Mammary epithelial cell (primary cell): ENCODE data around the gene DENND1A.
"Not testable (repeated sequence)": the region's sequence is repeated elsewhere in the genome, so short reads cannot be mapped to it uniquely, and the experiment has no call there.

Experiments
- EZH2 ChIP-seq: IDR thresholded peaks from 2 replicates; pipeline ENCODE4 v1.6.1; 2012; ENCODE audit warnings: low read length, inconsistent platforms, borderline replicate concordance
- TF ChIP-seq, protein P1 (sequence below), 2 donors: IDR thresholded peaks in 1 of 2; conservative IDR thresholded peaks in 1 of 2; 2 replicates each; pipeline ENCODE4 v1.5.1; 2011 to 2012; ENCODE audit warnings: inconsistent platforms in 2 of 2, low read length in 2 of 2, mild to moderate bottlenecking in 2 of 2, control low read depth in 1 of 2, low read depth in 1 of 2; ENCODE audit not compliant: insufficient read depth in 1 of 2; ENCODE audit errors: extremely low read depth in 1 of 2

DNA sequence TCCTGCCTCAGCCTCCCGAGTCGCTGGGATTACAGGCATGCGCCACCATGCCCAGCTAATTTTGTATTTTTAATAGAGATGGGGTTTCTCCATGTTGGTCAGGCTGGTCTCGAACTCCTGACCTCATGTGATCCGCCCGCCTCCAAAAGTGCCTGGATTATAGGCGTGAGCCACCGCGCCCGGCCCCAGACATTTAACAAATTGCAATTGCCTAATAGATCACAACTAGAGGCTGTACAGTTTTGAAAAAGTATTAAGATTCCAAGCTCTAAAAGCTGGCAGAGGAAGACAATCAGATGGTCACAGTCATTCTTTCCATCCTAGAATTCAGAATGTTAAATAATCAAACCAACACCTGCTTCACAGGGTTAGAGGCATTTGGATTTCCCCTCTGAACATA, 293.1 kb downstream of the DENND1A start:
- TF ChIP-seq, protein P1, sequence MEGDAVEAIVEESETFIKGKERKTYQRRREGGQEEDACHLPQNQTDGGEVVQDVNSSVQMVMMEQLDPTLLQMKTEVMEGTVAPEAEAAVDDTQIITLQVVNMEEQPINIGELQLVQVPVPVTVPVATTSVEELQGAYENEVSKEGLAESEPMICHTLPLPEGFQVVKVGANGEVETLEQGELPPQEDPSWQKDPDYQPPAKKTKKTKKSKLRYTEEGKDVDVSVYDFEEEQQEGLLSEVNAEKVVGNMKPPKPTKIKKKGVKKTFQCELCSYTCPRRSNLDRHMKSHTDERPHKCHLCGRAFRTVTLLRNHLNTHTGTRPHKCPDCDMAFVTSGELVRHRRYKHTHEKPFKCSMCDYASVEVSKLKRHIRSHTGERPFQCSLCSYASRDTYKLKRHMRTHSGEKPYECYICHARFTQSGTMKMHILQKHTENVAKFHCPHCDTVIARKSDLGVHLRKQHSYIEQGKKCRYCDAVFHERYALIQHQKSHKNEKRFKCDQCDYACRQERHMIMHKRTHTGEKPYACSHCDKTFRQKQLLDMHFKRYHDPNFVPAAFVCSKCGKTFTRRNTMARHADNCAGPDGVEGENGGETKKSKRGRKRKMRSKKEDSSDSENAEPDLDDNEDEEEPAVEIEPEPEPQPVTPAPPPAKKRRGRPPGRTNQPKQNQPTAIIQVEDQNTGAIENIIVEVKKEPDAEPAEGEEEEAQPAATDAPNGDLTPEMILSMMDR (conservative IDR thresholded peaks at IDR 0.05 in 1 of 2, IDR thresholded peaks at IDR 0.05 in 1 of 2; ENCODE audit: extremely low read depth in 1 of 2, insufficient read depth in 1 of 2, low read depth in 1 of 2, low read length in 2 of 2) = not testable (repeated sequence)
- not testable (repeated sequence) for TF ChIP-seq EZH2
